GM12892 (cell line): Measurements from ENCODE around the gene CMIP.

ENCODE experiments used
- POLR2A ChIP-seq: IDR thresholded peaks from 2 replicates; pipeline ENCODE4 v1.6.1; 2011; ENCODE audit warnings: low read depth, low read length, control low read depth
- TAF1 ChIP-seq: IDR thresholded peaks from 2 replicates; pipeline ENCODE4 v1.6.1; 2011; ENCODE audit warnings: low read depth, mild to moderate bottlenecking, control low read depth, low read length, borderline replicate concordance

- TF ChIP-seq POLR2A (no peak), TAF1 (no peak)
Observed at GRCh38 chr16:81543571-81543970, 99.0 kb downstream of the CMIP start.
